CD14-positive monocyte (primary cell): Measurements from ENCODE around the gene OPTC. TPM values are rescaled to one million over a fixed set of nuclear protein-coding genes. Genes with fewer than 3 reads are reported as not detected.

Experiments used
- DNase-seq, 3 donors: peaks; one replicate each; pipeline ENCODE4 v3.0.0-alpha.2; 2011 to 2022
- H2AFZ ChIP-seq: 2 replicates; pipeline ENCODE4 v1.6.0; 2012; ENCODE audit warnings: mild to moderate bottlenecking, low read depth, low read length, inconsistent platforms; ENCODE audit not compliant: insufficient read depth, poor library complexity, severe bottlenecking
- H3K27ac ChIP-seq, 2 donors: 1 replicate in 1 of 2; 2 replicates in 1 of 2; pipeline ENCODE4 v1.5.1; 2012 to 2013; ENCODE audit warnings: low read length in 2 of 2, control low read depth in 1 of 2, inconsistent platforms in 1 of 2, low read depth in 1 of 2, mild to moderate bottlenecking in 1 of 2
- H3K27me3 ChIP-seq, 2 donors: one replicate each; pipeline versions ENCODE4 v1.6.0 to v1.6.1; 2011 to 2013; ENCODE audit warnings: low read length in 2 of 2; ENCODE audit not compliant: control insufficient read depth in 2 of 2, insufficient read depth in 2 of 2
- H3K36me3 ChIP-seq, 2 donors: replicated peaks in 1 of 2; 1 replicate in 1 of 2; 2 replicates in 1 of 2; pipeline versions ENCODE4 v1.5.1 to v1.6.1; 2012 to 2013; ENCODE audit warnings: low read length in 2 of 2, control low read depth in 1 of 2, inconsistent platforms in 1 of 2, mild to moderate bottlenecking in 1 of 2; ENCODE audit not compliant: insufficient read depth in 2 of 2, control insufficient read depth in 1 of 2
- H3K4me1 ChIP-seq, 2 donors: 1 replicate in 1 of 2; 2 replicates in 1 of 2; pipeline versions ENCODE4 v1.5.1 to v1.6.1; 2012 to 2013; ENCODE audit warnings: low read length in 2 of 2, control low read depth in 1 of 2, inconsistent platforms in 1 of 2, mild to moderate bottlenecking in 1 of 2, moderate library complexity in 1 of 2; ENCODE audit not compliant: insufficient read depth in 2 of 2, control insufficient read depth in 1 of 2
- H3K4me2 ChIP-seq: replicated peaks from 2 replicates; pipeline ENCODE3; 2012; ENCODE audit warnings: low read length, moderate library complexity, mild to moderate bottlenecking; ENCODE audit not compliant: poor library complexity, severe bottlenecking; ENCODE audit errors: extremely low read depth
- H3K4me3 ChIP-seq, 3 experiments: fragments of 200-600 bp in 1 of 3; sonication (generic) in 1 of 3; replicated peaks in 1 of 3; 1 replicate in 2 of 3; 2 replicates in 1 of 3; pipeline ENCODE4 v1.5.1; 2011 to 2013; ENCODE audit warnings: low read length in 3 of 3, mild to moderate bottlenecking in 3 of 3, control low read depth in 2 of 3, low read depth in 2 of 3, inconsistent platforms in 1 of 3, moderate library complexity in 1 of 3
- H3K79me2 ChIP-seq: 2 replicates; pipeline ENCODE4 v1.6.0; 2012; ENCODE audit warnings: mild to moderate bottlenecking, control low read depth, inconsistent platforms, low read length, moderate library complexity; ENCODE audit not compliant: insufficient read depth
- H3K9ac ChIP-seq: 2 replicates; pipeline ENCODE4 v1.6.0; 2017; ENCODE audit warnings: low read length, mild to moderate bottlenecking; ENCODE audit not compliant: insufficient read depth, poor library complexity, severe bottlenecking
- H3K9me3 ChIP-seq, 2 donors: replicated peaks in 1 of 2; 1 replicate in 1 of 2; 2 replicates in 1 of 2; pipeline versions ENCODE4 v1.5.1 to v1.6.1; 2012 to 2013; ENCODE audit warnings: low read length in 2 of 2, control low read depth in 1 of 2; ENCODE audit not compliant: control insufficient read depth in 1 of 2, insufficient read depth in 1 of 2
- H4K20me1 ChIP-seq: 2 replicates; pipeline ENCODE4 v1.6.0; 2012; ENCODE audit warnings: mild to moderate bottlenecking, low read length, control low read depth, moderate library complexity; ENCODE audit not compliant: insufficient read depth
- H3K27ac Mint-ChIP-seq, 7 donors: one replicate each; pipeline ENCODE4 v1.8.0; 2020; ENCODE audit warnings: mild to moderate bottlenecking in 7 of 7, mixed read lengths in 7 of 7, moderate library complexity in 6 of 7, inconsistent platforms in 2 of 7
- H3K27me3 Mint-ChIP-seq, 3 donors: one replicate each; pipeline ENCODE4 v1.8.0; 2021 to 2022; ENCODE audit warnings: low read depth in 3 of 3, mild to moderate bottlenecking in 3 of 3, mixed read lengths in 3 of 3, moderate library complexity in 3 of 3, inconsistent platforms in 1 of 3
- H3K36me3 Mint-ChIP-seq, 2 donors: one replicate each; pipeline ENCODE4 v1.8.0; 2020; ENCODE audit warnings: mixed read lengths in 2 of 2, inconsistent platforms in 1 of 2, mild to moderate bottlenecking in 1 of 2
- H3K4me1 Mint-ChIP-seq: one replicate; pipeline ENCODE4 v1.8.0; 2020; ENCODE audit warnings: mild to moderate bottlenecking, mixed read lengths
- H3K4me3 Mint-ChIP-seq, 2 donors: one replicate each; pipeline ENCODE4 v1.8.0; 2020; ENCODE audit warnings: mild to moderate bottlenecking in 2 of 2, mixed read lengths in 2 of 2, moderate library complexity in 1 of 2
- H3K9me3 Mint-ChIP-seq, 7 donors: one replicate each; pipeline ENCODE4 v1.8.0; 2020 to 2022; ENCODE audit warnings: mixed read lengths in 7 of 7, mild to moderate bottlenecking in 6 of 7, moderate library complexity in 6 of 7, inconsistent platforms in 2 of 7
- WGBS: methylation state at CpG from one replicate; pipeline ENCODE4 v1.1.5; 2013; ENCODE audit warnings: missing lambda C conversion rate; ENCODE audit not compliant: insufficient coverage; 5-methylcytosine and 5-hydroxymethylcytosine counted together
- intact Hi-C, 2 donors: fragments of 100-400 bp; cut with micrococcal nuclease; formaldehyde crosslinking; loops; one replicate each; pipeline versions ENCODE4 v1.15.0 to v1.15.1; 2023
- polyA plus RNA-seq, 3 donors: library from polyadenylated mRNA; depleted of rRNA in 1 of 3; unstranded in 2 of 3; stranded (reverse) in 1 of 3; fragments of 300-500 nt in 2 of 3; fragments of >200 nt in 1 of 3; fragmentation: Illumina TruSeq in 2 of 3; gene quantifications; 1 replicate in 2 of 3; 2 replicates in 1 of 3; pipeline ENCODE4 v1.2.3, GENCODE V29; 2012 to 2021
- TF ChIP-seq, protein P1 (sequence below): fragments of 200-600 bp; IDR thresholded peaks from one replicate; pipeline ENCODE4 v1.8.0; 2022; ENCODE audit warnings: antibody characterized with exemption, mild to moderate bottlenecking

OPTC gene
- polyA plus RNA-seq, 3 donors, result not detected

DNA sequence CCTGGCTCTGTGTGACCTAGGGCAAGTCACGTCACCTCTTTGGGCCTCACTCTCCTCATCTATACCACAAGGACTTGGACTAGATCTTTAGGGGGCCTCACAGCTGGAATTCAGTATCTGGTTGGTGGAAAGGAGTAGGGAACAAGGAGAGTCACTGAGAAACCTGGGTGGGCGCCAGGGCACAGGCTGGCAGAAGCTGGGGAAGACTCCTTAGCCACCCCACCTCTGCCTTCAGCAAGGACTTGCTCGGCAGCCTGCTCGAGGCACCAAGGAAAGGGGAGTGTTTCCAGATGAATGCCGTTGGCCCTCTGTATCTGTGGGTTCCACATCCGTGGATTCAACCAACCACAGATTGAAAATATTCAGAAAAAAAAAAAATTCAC is 1.2 kb upstream of the OPTC start:
- no peaks in the 10 kb centered on the region for H3K9me3 Mint-ChIP-seq
- no peaks in the 10 kb centered on the region for H3K27me3 ChIP-seq
- H3K9ac ChIP-seq, result no peak overlapping the region
- no peak overlapping the region for H3K27ac Mint-ChIP-seq
- H3K4me1 Mint-ChIP-seq, result peaks cover 10% of the 10 kb centered on the region
- H3K36me3 ChIP-seq, result no peaks in the 10 kb centered on the region
- peaks cover 9% of the 10 kb centered on the region in 2 donors for H3K4me1 ChIP-seq
- no peaks in the 10 kb centered on the region for H4K20me1 ChIP-seq
- H2AFZ ChIP-seq, result no peak overlapping the region
- H3K36me3 Mint-ChIP-seq, result no peaks in the 10 kb centered on the region
- no peak overlapping the region for H3K27ac ChIP-seq
- H3K4me3 ChIP-seq, result no peak overlapping the region
- WGBS, result no CpG with 5 or more reads among the region's 6 CpGs
- H3K9me3 ChIP-seq, result no peaks in the 10 kb centered on the region
- no peak for DNase-seq
- TF ChIP-seq, protein P1, sequence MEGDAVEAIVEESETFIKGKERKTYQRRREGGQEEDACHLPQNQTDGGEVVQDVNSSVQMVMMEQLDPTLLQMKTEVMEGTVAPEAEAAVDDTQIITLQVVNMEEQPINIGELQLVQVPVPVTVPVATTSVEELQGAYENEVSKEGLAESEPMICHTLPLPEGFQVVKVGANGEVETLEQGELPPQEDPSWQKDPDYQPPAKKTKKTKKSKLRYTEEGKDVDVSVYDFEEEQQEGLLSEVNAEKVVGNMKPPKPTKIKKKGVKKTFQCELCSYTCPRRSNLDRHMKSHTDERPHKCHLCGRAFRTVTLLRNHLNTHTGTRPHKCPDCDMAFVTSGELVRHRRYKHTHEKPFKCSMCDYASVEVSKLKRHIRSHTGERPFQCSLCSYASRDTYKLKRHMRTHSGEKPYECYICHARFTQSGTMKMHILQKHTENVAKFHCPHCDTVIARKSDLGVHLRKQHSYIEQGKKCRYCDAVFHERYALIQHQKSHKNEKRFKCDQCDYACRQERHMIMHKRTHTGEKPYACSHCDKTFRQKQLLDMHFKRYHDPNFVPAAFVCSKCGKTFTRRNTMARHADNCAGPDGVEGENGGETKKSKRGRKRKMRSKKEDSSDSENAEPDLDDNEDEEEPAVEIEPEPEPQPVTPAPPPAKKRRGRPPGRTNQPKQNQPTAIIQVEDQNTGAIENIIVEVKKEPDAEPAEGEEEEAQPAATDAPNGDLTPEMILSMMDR, result no peak
- peaks cover 1 to 10% (median 9%) of the 10 kb centered on the region in 3 donors for H3K27me3 Mint-ChIP-seq
- intact Hi-C loops, result no loop called here
- H3K4me2 ChIP-seq, result no peak overlapping the region
- no peaks in the 10 kb centered on the region for H3K79me2 ChIP-seq
- H3K4me3 Mint-ChIP-seq, result no peak overlapping the region

DNA sequence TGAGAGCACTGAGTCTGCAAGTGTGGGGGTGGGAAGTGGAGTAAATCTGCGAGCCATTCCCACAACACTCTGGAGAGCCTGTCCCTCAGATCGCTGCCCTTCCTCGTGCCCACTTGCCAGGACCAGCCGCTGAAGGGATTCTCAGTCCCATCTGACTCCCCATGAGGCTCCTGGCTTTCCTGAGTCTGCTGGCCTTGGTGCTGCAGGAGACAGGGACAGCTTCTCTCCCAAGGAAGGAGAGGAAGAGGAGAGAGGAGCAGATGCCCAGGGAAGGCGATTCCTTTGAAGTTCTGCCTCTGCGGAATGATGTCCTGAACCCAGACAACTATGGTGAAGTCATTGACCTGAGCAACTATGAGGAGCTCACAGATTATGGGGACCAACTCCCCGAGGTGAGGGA is 1.9 kb downstream of the OPTC start:
- no peak overlapping the region for H2AFZ ChIP-seq
- H3K9ac ChIP-seq, result no peak overlapping the region
- H3K79me2 ChIP-seq, result no peaks in the 10 kb centered on the region
- no peaks in the 10 kb centered on the region for H3K9me3 ChIP-seq
- no peak overlapping the region for H3K4me3 Mint-ChIP-seq
- TF ChIP-seq, protein P1, result no peak
- peaks cover 2 to 10% (median 9%) of the 10 kb centered on the region in 3 donors for H3K27me3 Mint-ChIP-seq
- no peaks in the 10 kb centered on the region for H3K9me3 Mint-ChIP-seq
- H3K27me3 ChIP-seq, result no peaks in the 10 kb centered on the region
- no peak overlapping the region for H3K4me3 ChIP-seq
- H4K20me1 ChIP-seq, result no peaks in the 10 kb centered on the region
- no peak overlapping the region for H3K27ac Mint-ChIP-seq
- H3K27ac ChIP-seq, result no peak overlapping the region
- H3K4me1 Mint-ChIP-seq, result no peaks in the 10 kb centered on the region
- H3K36me3 Mint-ChIP-seq, result no peaks in the 10 kb centered on the region
- no peak for DNase-seq
- H3K36me3 ChIP-seq, result no peaks in the 10 kb centered on the region
- H3K4me1 ChIP-seq, result no peaks in the 10 kb centered on the region
- intact Hi-C loops, result no loop called here
- WGBS, result 92% methylated on average over 4 of the region's 7 CpGs
- no peak overlapping the region for H3K4me2 ChIP-seq
